OCI-LY1 (cell line): ENCODE results near the gene NR1D2.
"Not testable (repeated sequence)": the region's sequence is repeated elsewhere in the genome, so short reads cannot be mapped to it uniquely, and the experiment has no call there.

Experiments used
- H2AFZ ChIP-seq: fragments of 200-600 bp; sonication (generic), shearing (Covaris generic); 2 replicates; pipeline ENCODE4 v1.6.0; 2014; ENCODE audit warnings: antibody characterized with exemption, mild to moderate bottlenecking, low read length
- H3F3A ChIP-seq: fragments of 200-600 bp; sonication (generic), shearing (Covaris generic); 2 replicates; pipeline ENCODE4 v1.6.0; 2014; ENCODE audit warnings: mild to moderate bottlenecking, antibody characterized with exemption, low read length, moderate library complexity; ENCODE audit not compliant: insufficient read depth
- H3K27ac ChIP-seq: fragments of 200-600 bp; sonication (generic); 2 replicates; pipeline ENCODE4 v1.5.1; 2014; ENCODE audit warnings: low read length, mixed run types, mild to moderate bottlenecking, low read depth; ENCODE audit not compliant: poor library complexity, severe bottlenecking
- H3K27me3 ChIP-seq: fragments of 200-600 bp; sonication (generic); 2 replicates; pipeline ENCODE4 v1.6.0; 2014; ENCODE audit warnings: antibody characterized with exemption, mild to moderate bottlenecking, low read length, moderate library complexity; ENCODE audit not compliant: insufficient read depth
- H3K36me3 ChIP-seq: fragments of 200-600 bp; sonication (generic); 2 replicates; pipeline ENCODE4 v1.6.1; 2014; ENCODE audit warnings: mild to moderate bottlenecking, antibody characterized with exemption, low read length, moderate library complexity, mixed read lengths; ENCODE audit not compliant: insufficient read depth
- H3K4me1 ChIP-seq: fragments of 200-600 bp; sonication (generic); 2 replicates; pipeline ENCODE4 v1.5.1; 2014; ENCODE audit warnings: mild to moderate bottlenecking, low read length, moderate library complexity; ENCODE audit not compliant: insufficient read depth, severe bottlenecking
- H3K4me2 ChIP-seq: fragments of 200-600 bp; sonication (generic), shearing (Covaris generic); 2 replicates; pipeline ENCODE4 v1.6.1; 2014; ENCODE audit warnings: low read length
- H3K4me3 ChIP-seq: fragments of 200-600 bp; sonication (generic); 2 replicates; pipeline ENCODE4 v1.5.1; 2014; ENCODE audit warnings: low read length, low read depth, mild to moderate bottlenecking, mixed read lengths; ENCODE audit not compliant: poor library complexity, severe bottlenecking
- H3K79me2 ChIP-seq: fragments of 200-600 bp; shearing (Covaris generic); 2 replicates; pipeline ENCODE4 v1.6.1; 2016; ENCODE audit warnings: mixed run types, low read length, mixed read lengths; ENCODE audit not compliant: insufficient read depth
- H3K9ac ChIP-seq: fragments of 200-600 bp; sonication (generic), shearing (Covaris generic); 2 replicates; pipeline ENCODE4 v1.6.1; 2014; ENCODE audit warnings: mild to moderate bottlenecking, low read length, mixed read lengths
- H3K9me2 ChIP-seq: fragments of 200-600 bp; sonication (generic), shearing (Covaris generic); 2 replicates; pipeline ENCODE4 v1.6.1; 2014; ENCODE audit warnings: low read depth, mild to moderate bottlenecking, low read length, mixed read lengths
- H3K9me3 ChIP-seq: fragments of 200-600 bp; shearing (Covaris generic); 2 replicates; pipeline ENCODE4 v1.6.1; 2014; ENCODE audit warnings: low read length, mixed read lengths
- H4K20me1 ChIP-seq: fragments of 200-600 bp; sonication (generic), shearing (Covaris generic); 2 replicates; pipeline ENCODE4 v1.6.0; 2016; ENCODE audit warnings: mild to moderate bottlenecking, low read length; ENCODE audit not compliant: insufficient read depth
- EZH2 ChIP-seq: fragments of 200-600 bp; sonication (generic), shearing (Covaris generic); IDR thresholded peaks from 2 replicates; pipeline ENCODE4 v1.8.0; 2017; ENCODE audit warnings: borderline replicate concordance, mixed run types, mild to moderate bottlenecking, antibody characterized with exemption, low read length, moderate library complexity, mixed read lengths
- TF ChIP-seq, protein P1 (sequence below): fragments of 200-600 bp; sonication (generic), shearing (Covaris generic); IDR thresholded peaks from 2 replicates; pipeline ENCODE4 v1.5.1; 2017; ENCODE audit warnings: mild to moderate bottlenecking, antibody characterized with exemption, low read length, moderate library complexity, mixed read lengths

NR1D2 gene

GRCh38 chr3:24003466-24003865 is 58.4 kb downstream of the NR1D2 start:
- no peak overlapping the region for H3K4me2 ChIP-seq
- H3K4me1 ChIP-seq, result no peaks in the 10 kb centered on the region
- no peaks in the 10 kb centered on the region for H3K79me2 ChIP-seq
- no peaks in the 10 kb centered on the region for H3K9me3 ChIP-seq
- 0 out of 2 replicates have a peak, but pooled peaks cover 5% of the 10 kb centered on the region for H3K27me3 ChIP-seq
- no peak overlapping the region for H3K9ac ChIP-seq
- H3K27ac ChIP-seq, result no peak overlapping the region
- no peaks in the 10 kb centered on the region for H3F3A ChIP-seq
- no peak overlapping the region for H2AFZ ChIP-seq
- no peaks in the 10 kb centered on the region for H4K20me1 ChIP-seq
- H3K4me3 ChIP-seq, result no peak overlapping the region
- no peak for TF ChIP-seq EZH2
- TF ChIP-seq, protein P1, sequence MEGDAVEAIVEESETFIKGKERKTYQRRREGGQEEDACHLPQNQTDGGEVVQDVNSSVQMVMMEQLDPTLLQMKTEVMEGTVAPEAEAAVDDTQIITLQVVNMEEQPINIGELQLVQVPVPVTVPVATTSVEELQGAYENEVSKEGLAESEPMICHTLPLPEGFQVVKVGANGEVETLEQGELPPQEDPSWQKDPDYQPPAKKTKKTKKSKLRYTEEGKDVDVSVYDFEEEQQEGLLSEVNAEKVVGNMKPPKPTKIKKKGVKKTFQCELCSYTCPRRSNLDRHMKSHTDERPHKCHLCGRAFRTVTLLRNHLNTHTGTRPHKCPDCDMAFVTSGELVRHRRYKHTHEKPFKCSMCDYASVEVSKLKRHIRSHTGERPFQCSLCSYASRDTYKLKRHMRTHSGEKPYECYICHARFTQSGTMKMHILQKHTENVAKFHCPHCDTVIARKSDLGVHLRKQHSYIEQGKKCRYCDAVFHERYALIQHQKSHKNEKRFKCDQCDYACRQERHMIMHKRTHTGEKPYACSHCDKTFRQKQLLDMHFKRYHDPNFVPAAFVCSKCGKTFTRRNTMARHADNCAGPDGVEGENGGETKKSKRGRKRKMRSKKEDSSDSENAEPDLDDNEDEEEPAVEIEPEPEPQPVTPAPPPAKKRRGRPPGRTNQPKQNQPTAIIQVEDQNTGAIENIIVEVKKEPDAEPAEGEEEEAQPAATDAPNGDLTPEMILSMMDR, result no peak
- H3K36me3 ChIP-seq, result no peaks in the 10 kb centered on the region
- H3K9me2 ChIP-seq, result no peaks in the 10 kb centered on the region

- Histone ChIP-seq H3K27me3 (0 out of 2 replicates have a peak, but pooled peaks cover 5% of the 10 kb centered on the region), H4K20me1 (no peaks in the 10 kb centered on the region), H3K9me3 (no peaks in the 10 kb centered on the region), H3K27ac (no peak overlapping the region), H3K79me2 (no peaks in the 10 kb centered on the region), H3K9me2 (no peaks in the 10 kb centered on the region), H3K9ac (no peak overlapping the region), H3K4me2 (no peak overlapping the region), H3K4me3 (no peak overlapping the region), H2AFZ (no peak overlapping the region), H3K36me3 (no peaks in the 10 kb centered on the region), H3K4me1 (no peaks in the 10 kb centered on the region), H3F3A (no peaks in the 10 kb centered on the region)
- TF ChIP-seq, protein P1, result no peak
- no peak for TF ChIP-seq EZH2
Measured at GRCh38 chr3:24004171-24004938, 59.3 kb downstream of the NR1D2 start.

- no peaks in the 10 kb centered on the region for H3F3A ChIP-seq
Measured at GRCh38 chr3:24005669-24006068, 60.6 kb downstream of the NR1D2 start.

GRCh38 chr3:24010834-24011233 is 65.7 kb downstream of the NR1D2 start:
- H3K9me2 ChIP-seq, H2AFZ ChIP-seq, H3K9ac ChIP-seq, H3K4me2 ChIP-seq, H4K20me1 ChIP-seq, H3F3A ChIP-seq, H3K27ac ChIP-seq, H3K79me2 ChIP-seq, H3K4me1 ChIP-seq, H3K36me3 ChIP-seq, H3K27me3 ChIP-seq, H3K4me3 ChIP-seq, H3K9me3 ChIP-seq: not testable (repeated sequence)

More at GRCh38 chr3:24005669-24006068, 60.6 kb downstream of the NR1D2 start:
- Histone ChIP-seq H3K36me3 (no peaks in the 10 kb centered on the region), H3K4me2 (no peak overlapping the region), H3K79me2 (no peaks in the 10 kb centered on the region), H3K9me2 (no peaks in the 10 kb centered on the region), H3K4me3 (no peak overlapping the region), H3K9ac (no peak overlapping the region), H4K20me1 (no peaks in the 10 kb centered on the region), H3K4me1 (no peaks in the 10 kb centered on the region), H3K27me3 (0 out of 2 replicates have a peak, but pooled peaks cover 5% of the 10 kb centered on the region), H2AFZ (no peak overlapping the region), H3K27ac (no peak overlapping the region), H3K9me3 (no peaks in the 10 kb centered on the region)
- TF ChIP-seq, protein P1, result no peak
- TF ChIP-seq EZH2, result no peak
